IPS-15b (cell line): ENCODE measurements around the gene SPDYE6.

Source experiments
- H3K27me3 ChIP-seq: one replicate; pipeline ENCODE4 v1.6.1; 2013; ENCODE audit warnings: low read length; ENCODE audit not compliant: control insufficient read depth, insufficient read depth
- H3K36me3 ChIP-seq: one replicate; pipeline ENCODE4 v1.6.1; 2013; ENCODE audit warnings: low read length; ENCODE audit not compliant: control insufficient read depth, insufficient read depth
- H3K4me1 ChIP-seq: one replicate; pipeline ENCODE4 v1.6.1; 2013; ENCODE audit warnings: mild to moderate bottlenecking, low read length; ENCODE audit not compliant: control insufficient read depth, insufficient read depth
- H3K4me3 ChIP-seq: one replicate; pipeline ENCODE4 v1.5.1; 2013; ENCODE audit warnings: low read depth, low read length
- H3K9ac ChIP-seq: one replicate; pipeline ENCODE4 v1.6.1; 2013; ENCODE audit warnings: low read depth, mild to moderate bottlenecking, low read length
- H3K9me3 ChIP-seq: one replicate; pipeline ENCODE4 v1.6.1; 2013; ENCODE audit warnings: mild to moderate bottlenecking, low read length; ENCODE audit not compliant: control insufficient read depth, insufficient read depth

SPDYE6 gene

GRCh38 chr7:102322202-102322715, 34.0 kb downstream of the SPDYE6 start:
- no peak overlapping the region for H3K4me3 ChIP-seq
- H3K36me3 ChIP-seq: no peaks in the 10 kb centered on the region
- H3K27me3 ChIP-seq: no peaks in the 10 kb centered on the region
- peaks cover 6% of the 10 kb centered on the region for H3K4me1 ChIP-seq
- H3K9ac ChIP-seq: no peak overlapping the region
- no peaks in the 10 kb centered on the region for H3K9me3 ChIP-seq

GRCh38 chr7:102321351-102322201, 34.7 kb downstream of the SPDYE6 start:
- Histone ChIP-seq H3K9ac (no peak overlapping the region), H3K4me3 (no peak overlapping the region), H3K4me1 (peaks cover 8% of the 10 kb centered on the region), H3K36me3 (no peaks in the 10 kb centered on the region), H3K9me3 (no peaks in the 10 kb centered on the region), H3K27me3 (no peaks in the 10 kb centered on the region)

DNA sequence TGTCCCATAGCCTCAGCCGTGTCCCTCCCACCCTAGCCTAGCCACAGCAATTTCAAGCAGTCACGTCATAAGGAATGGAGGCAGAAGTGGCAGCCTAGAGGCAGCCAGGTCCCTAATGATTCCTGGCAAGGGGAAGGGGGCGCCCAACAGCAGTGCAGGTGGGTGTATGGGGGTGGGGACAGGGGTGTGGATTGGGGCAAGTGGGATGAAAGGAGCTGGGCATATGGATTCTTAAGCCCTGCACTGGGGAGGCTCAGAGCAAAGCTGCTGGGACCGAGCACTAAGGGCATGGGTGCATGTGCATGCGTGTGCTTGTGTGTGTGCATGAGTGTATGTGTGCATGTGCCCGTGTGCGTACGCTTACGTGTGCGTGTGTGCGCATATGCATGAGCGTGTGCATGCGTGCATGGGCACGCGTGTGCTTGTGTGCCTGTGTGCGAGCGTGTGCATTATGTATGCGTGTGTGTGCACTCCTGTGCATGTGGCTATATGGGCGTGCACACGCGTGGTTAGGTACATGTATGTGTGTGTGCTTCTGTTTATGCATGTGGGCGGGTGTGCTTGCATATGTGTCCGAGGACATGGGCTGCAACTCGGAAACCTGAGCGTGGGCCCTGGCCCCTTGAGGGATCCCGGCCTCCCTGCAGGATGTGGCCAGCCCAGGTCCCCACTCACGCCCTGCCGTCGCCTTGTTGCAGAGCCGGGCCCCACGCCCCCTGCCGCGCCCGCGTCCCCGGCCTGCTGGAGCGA, 35.5 kb downstream of the SPDYE6 start:
- Histone ChIP-seq H3K27me3 (no peaks in the 10 kb centered on the region), H3K36me3 (no peaks in the 10 kb centered on the region), H3K9ac (no peak overlapping the region), H3K4me3 (no peak overlapping the region), H3K4me1 (peaks cover 8% of the 10 kb centered on the region), H3K9me3 (no peaks in the 10 kb centered on the region)

- Histone ChIP-seq H3K9me3 (no peaks in the 10 kb centered on the region), H3K4me3 (no peak overlapping the region), H3K4me1 (peaks cover 8% of the 10 kb centered on the region), H3K27me3 (no peaks in the 10 kb centered on the region), H3K9ac (no peak overlapping the region), H3K36me3 (no peaks in the 10 kb centered on the region)
These were observed 36.1 kb downstream of the SPDYE6 start for GRCh38 chr7:102320181-102320580.

DNA sequence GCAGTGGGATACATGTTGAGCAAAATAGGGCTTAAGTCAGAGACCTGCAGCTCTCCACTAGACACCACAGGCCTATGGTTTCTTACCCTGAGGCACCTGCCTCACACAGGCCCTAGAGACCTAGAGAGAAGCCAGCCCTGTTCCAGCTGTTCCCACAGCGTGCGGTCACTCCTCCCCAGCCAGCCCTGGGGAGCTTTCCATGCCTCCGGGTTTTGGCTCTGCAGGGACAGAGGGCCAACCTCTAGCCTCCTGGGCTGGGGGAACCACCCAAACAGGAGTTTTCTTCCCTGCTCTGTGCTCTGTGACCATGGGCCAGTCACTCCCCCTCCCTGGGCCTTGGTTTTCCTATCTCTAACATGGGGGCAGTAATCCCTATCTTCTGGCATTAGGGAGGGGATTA, 36.6 kb downstream of the SPDYE6 start:
- peaks cover 8% of the 10 kb centered on the region for H3K4me1 ChIP-seq
- H3K36me3 ChIP-seq: no peaks in the 10 kb centered on the region
- H3K9me3 ChIP-seq: no peaks in the 10 kb centered on the region
- no peak overlapping the region for H3K4me3 ChIP-seq
- H3K27me3 ChIP-seq: no peaks in the 10 kb centered on the region
- no peak overlapping the region for H3K9ac ChIP-seq

DNA sequence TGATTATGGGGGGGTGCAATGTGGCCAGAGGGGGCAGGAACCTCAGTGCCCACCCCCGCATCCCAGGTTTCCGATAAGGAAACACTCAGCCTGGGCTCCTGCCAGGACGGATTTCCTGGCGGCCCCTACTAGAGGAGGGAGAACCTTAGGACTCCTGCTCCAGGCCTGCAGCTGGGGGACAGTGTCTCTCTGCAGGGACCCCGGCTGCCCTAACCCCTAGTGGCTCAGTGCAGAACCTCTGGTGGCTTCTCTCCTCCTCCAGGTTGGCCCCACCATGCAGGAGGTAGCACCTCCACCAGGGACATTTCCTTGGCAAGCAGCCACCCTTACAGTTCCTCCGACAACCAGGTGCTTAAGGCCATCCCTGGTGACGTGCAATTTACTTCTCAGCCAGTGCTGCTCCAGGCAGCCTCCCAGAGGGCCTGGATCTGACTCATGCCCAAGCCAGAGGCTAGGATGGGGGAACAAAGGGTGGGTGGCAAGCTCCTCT, 37.7 kb downstream of the SPDYE6 start:
- Histone ChIP-seq H3K27me3 (no peaks in the 10 kb centered on the region), H3K9ac (no peak overlapping the region), H3K9me3 (no peaks in the 10 kb centered on the region), H3K4me3 (no peak overlapping the region), H3K4me1 (peaks cover 8% of the 10 kb centered on the region), H3K36me3 (no peaks in the 10 kb centered on the region)

GRCh38 chr7:102317231-102318059, 38.8 kb downstream of the SPDYE6 start:
- no peaks in the 10 kb centered on the region for H3K9me3 ChIP-seq
- H3K27me3 ChIP-seq: no peaks in the 10 kb centered on the region
- peaks cover 8% of the 10 kb centered on the region for H3K4me1 ChIP-seq
- no peak overlapping the region for H3K4me3 ChIP-seq
- H3K36me3 ChIP-seq: no peaks in the 10 kb centered on the region
- H3K9ac ChIP-seq: no peak overlapping the region

DNA sequence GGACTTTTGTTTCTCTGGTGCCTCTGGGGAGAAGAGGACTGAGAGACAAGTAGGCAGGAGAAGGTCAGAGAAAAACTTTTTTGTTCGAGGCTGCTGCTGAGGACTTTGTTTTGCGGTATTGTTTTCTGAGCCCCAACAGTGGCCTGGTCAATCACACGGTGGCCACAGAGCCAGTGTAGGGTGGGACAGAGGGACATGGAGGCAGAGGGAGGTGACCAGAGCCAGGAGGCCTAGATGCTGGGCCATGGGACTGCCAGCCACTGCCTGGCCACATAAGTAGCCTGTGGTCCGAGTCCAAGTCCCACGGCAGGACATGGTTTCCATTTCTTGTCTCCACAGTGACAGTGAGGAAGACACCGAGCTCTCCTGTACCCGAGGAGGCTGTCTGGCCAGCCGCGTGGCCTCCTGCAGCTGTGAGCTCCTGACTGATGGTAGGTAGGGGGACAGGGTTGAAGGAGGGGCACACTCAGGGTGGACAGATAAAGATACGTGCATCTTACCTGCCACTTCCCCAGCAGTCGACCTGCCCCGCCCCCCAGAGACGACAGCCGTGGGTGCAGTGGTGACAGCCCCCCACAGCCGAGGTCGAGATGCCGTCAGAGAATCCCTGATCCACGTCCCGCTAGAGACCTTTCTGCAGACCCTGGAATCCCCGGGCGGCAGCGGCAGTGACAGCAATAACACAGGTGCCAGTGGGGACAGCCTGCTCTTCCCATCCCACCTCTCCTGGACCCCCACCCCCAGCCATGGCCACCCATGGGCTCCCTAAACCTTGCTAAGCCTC, 42.1 kb downstream of the SPDYE6 start:
- no peak overlapping the region for H3K4me3 ChIP-seq
- no peaks in the 10 kb centered on the region for H3K9me3 ChIP-seq
- peaks cover 6% of the 10 kb centered on the region for H3K4me1 ChIP-seq
- no peak overlapping the region for H3K9ac ChIP-seq
- H3K27me3 ChIP-seq: no peaks in the 10 kb centered on the region
- no peaks in the 10 kb centered on the region for H3K36me3 ChIP-seq

GRCh38 chr7:102312317-102312716, 43.9 kb downstream of the SPDYE6 start:
- H3K9ac ChIP-seq: no peak overlapping the region
- H3K4me1 ChIP-seq: peaks cover 8% of the 10 kb centered on the region
- H3K9me3 ChIP-seq: no peaks in the 10 kb centered on the region
- H3K27me3 ChIP-seq: no peaks in the 10 kb centered on the region
- H3K4me3 ChIP-seq: no peak overlapping the region
- H3K36me3 ChIP-seq: no peaks in the 10 kb centered on the region

- Histone ChIP-seq H3K27me3 (no peaks in the 10 kb centered on the region), H3K4me3 (no peak overlapping the region), H3K36me3 (no peaks in the 10 kb centered on the region), H3K9ac (no peak overlapping the region), H3K4me1 (peaks cover 13% of the 10 kb centered on the region), H3K9me3 (no peaks in the 10 kb centered on the region)
These were observed 45.8 kb downstream of the SPDYE6 start for GRCh38 chr7:102310414-102310815.
